ENCODE data around the gene UBE2E3.
"Not testable (repeated sequence)": the region's sequence is repeated elsewhere in the genome, so short reads cannot be mapped to it uniquely, and the experiment has no call there.

The UBE2E3 gene

DNA sequence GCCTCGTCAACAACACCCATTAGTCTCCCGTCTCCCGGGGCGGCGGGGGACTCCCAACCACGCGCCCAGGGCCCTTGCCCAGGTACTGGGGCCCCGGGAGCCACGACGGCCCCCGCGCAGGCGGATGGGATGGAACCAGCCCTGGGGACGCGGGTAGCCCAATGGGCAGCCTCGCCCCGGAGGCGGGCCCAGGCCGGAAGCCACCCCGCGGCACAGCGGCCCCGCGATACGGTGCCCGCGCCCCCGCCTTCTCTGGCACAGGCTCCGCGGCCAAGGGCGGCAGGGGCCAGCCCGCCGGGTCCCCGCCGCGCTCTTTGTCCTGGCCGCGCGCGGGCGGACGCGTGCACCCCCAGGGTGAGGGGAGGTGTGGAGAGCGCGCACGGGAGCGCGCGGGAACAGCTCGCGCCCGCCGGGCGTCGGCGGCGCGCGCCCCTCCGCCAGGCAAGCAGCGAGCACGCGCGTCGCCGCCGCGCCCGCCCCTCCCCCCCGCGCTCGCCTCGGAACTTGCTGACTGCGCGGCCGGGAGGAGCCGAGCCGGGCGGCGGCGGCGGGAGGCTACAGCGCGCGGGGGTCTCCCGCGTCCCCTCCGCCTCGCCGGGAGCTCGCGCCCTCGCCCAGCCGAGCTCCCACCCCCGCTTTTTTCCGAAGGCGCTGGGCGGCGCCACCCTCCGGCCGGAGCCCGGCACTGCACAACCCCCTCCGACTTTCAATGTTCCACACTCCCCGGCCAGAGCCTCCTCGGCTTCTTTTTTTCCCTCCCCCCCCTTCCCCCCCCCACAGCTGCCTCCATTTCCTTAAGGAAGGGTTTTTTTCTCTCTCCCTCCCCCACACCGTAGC is at the start of gene UBE2E3:
Gene UBE2E3 (plus strand): TSS at position 500 of the 837 bp plus-strand sequence. CDS start 1,438 bp downstream, outside the sequence.
- peak; percentile 82 for DNase-seq

DNA sequence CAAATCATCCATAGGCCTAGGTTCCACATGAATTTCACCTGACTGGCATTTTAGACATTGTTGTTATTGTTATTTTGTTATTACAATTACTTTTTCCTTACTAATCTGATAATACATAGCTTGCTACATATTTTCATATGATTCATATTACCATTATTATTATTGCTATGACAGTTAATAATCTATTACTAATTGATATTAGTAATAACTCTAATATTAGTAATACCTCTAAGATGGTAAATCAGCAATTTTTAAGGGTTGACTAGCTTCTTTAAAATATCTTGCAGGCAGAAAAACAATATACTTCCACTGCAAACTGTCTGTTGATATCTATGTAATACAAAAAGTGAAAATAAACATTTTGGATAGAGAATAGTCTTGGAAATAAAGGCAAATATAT is 48.6 kb upstream of the UBE2E3 start:
- no peak for DNase-seq

DNA sequence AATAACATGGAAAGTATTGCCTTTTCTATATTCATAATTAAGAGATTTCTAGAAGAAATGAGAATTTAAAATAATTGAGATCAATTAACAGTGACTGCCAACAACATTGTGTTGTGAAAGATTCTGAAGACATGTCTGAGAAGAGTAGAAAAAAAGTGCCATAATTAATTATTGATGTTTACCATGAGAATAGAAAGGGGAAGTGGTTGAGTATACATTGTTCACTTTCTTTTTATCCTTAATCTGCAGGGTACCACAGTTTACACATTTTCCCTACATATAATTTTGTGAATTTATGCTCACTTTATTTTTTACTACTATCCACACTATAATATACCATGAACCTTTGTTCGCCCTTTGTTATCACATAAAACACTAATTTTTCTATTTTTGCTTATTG is 47.1 kb upstream of the UBE2E3 start:
- DNase-seq, result no peak

DNA sequence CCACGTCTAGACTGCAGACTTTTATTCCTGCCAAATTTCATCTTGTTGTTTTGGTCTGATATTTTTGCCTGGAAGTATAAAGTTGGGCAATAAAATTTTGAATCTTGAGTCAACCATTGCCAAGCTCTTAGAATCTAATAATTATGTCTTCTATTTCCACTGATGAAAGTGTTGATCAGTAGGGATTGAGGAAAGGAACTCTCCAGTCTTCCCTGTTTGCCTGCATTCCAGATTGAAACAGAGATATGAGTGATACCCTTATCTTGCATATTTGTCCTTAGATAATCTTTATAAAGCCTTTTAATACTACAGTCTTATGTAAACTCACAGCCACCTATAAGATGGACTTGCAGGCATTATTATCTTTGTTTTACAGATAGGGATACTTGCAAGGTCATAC is 45.5 kb upstream of the UBE2E3 start:
- no peak for DNase-seq

DNA sequence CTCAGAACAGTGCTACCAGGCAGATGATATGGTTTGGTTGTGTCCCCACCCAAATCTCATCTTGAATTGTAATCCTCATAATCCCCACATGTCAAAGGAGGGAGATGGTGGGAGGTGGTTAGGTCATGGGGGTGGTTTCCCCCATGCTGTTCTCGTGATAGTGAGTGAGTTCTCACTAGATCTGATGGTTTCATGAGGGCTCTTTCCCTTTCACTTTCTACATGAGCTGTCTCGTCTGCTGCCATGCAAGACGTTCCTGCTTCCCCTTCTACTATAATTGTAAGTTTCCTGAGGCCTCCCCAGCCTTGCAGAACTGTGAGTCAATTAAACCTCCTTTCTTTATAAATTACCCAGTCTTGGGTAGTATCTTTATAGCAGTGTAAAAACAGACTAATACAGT is 42.9 kb upstream of the UBE2E3 start:
- DNase-seq, result not testable (repeated sequence)

DNA sequence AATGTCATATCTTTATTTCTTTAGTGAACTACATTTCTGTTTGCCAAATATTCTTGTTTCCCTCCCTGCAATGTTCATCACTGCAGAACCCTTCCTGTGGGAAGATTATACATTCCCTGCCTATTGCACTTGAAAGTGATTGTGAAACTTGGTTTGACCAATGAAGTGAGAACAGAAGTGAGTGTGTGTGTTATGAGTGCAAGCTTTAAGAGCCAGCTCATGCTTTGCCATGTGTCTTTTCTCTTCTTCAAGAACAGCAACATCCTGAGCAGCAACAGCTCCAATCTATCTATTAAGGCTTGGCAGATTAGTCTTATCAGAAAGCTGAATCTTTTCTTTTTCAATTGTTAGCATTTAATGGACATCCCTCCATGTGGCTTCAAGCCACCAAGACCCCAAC is 42.0 kb upstream of the UBE2E3 start:
- no peak for DNase-seq

DNA sequence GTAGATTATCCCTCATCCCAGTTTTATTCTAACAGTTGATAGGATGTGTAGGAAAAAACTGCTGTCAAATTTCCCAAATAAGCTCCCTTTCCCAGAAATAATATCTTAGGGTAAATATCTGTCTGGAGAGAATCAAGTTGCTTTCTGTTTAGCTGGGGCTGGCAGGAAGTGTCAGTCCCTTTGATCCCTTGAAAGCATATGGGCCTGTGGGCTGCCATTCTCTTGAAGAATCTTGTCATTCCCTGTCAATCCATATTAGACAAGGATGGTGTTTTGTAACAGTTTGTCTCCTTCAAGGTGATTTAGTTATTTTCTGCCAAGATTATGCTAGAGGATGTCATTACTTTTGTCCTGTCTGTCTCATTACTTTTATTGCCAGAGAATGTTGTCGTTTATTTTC is 37.1 kb upstream of the UBE2E3 start:
- DNase-seq, result no peak

DNA sequence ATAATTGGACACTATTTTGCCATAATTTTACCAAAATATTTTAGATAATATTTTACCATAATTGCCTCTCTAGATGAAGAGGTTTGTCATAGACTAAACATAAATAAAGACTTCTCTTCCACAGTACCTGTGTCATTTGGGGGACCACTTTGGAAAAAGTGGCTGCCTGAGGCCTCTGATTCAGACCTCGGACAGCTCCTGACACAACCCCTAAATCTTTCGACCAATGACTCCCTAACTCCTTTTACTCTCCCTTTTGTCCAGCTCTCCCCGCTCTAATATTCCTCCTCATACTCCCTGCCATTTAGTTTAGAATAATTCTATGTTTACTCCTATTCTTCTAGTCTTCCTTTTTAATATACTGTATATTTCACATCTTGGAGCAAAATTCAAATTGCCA is 36.0 kb upstream of the UBE2E3 start:
- DNase-seq, result no peak

DNA sequence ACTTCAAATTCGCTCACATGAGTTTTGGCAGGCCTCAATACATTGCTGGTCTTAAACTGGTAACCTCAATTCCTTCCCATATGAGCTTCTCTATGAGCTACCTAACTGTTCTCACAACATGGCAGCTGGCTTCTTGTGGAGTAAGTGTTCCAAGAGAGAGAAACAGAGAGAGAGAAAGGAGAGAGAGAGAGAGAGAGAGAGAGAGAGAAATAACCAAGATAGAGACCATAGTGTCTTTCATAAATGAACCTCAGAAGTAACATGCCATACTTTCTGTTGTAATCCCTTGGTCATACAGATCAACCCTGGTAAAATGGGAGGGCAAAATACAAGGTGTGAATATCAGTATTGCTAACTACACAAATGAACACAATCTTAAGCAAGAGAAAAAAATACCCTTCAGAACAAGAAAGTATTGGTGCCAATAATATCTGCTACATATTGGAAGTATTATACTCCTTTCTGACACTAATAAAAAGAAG is 33.2 kb upstream of the UBE2E3 start:
- no peak for DNase-seq

DNA sequence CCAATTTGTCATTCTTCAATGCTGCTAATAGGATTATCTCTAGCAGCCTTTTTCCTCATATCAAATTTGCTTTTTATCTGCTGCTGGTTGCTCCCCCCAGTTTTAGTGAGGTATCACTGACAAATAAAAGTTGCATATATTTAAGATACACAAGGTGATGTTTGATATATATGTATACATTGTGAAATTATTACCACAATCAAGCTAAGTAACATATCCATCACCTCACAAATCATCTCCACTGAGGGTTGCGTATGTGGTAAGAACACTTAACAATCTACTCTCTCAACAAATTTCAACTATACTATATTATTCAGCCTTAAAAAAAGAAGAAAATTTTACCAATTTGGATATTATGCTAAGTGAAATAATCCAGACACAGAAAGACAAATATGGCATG is 30.5 kb upstream of the UBE2E3 start:
- DNase-seq, result no peak

DNA sequence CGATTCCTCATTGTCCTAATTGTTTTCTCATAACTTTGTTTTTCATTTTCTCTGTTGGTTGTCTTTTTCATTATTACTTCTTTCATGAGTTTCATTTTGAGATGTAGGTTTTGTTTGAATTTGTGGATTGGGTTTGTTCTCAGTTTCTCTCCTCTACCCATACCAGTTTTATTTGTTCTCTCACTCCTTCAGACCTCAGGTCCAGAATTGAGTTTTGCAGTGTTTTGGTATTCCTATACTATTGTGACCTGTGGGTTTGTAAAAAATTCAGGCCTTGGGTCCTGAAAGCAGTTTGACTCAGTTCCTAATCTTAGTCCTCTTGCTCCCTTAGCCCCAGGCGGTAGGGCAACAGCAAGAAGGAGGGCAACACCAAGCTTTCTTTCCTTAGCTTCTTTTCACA is 28.3 kb upstream of the UBE2E3 start:
- no peak for DNase-seq

DNA sequence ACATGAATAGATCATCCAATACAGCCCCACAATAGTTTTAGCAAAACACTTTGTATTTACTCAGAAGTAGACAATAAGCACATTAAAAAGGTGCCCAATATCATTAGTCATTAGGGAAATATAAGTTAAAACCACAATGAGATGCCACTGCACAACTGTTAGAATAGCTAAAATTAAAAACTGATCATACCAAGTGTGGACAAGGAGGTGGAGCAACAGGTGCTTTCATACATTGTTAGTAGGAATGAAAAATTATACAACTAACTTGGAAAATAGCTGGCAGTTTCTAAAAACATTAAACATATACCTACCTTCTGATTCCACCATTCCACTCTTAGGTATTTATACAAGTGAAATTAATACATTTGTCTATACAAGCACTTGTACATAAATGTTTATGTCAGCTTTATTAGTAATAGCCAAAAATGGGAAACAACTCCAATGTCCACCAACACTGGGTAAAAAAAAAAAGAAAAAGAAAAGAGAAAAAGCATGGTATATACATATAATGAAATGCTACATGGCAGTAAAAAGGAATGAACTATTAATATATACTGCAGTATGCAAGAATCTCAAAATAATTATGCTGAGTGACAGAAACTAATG is 27.6 kb upstream of the UBE2E3 start:
- no peak for DNase-seq

DNA sequence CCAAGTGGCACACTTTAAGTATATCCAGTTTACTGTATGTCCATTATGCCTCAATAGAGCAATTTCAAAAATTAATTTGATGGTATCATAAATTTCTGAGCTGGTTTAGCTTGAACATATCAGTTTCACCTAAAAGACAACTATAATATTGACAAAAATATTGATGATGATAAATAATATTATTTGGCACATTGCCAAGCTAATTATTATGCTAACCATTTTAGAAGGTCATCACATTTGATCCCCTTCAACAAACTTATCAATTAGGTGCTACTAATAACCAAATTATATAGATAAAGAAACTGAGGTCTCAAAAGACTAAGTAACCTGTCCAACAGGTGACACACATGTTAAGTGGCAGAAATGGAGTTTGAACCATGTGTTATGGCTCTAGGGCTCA is 26.9 kb upstream of the UBE2E3 start:
- DNase-seq, result no peak

DNA sequence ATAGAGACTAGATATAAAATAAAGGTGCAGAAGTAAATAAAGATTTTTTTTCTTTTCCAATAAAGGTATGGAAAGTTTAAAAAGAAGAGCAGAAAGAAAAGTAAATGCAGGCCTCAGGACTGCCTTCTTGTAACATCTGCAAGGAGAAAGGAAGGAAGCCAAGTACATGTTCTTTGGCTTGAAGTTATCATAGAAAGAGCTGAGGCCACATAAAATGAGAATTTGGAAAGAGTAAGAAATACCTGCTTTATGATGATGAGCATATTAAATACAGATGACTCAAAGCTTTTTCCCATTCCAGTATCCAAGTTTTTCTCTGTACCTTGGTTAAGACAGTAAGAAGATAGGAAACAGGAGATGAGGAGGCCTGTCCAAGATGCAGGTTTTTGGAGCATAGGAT is 25.3 kb upstream of the UBE2E3 start:
- no peak for DNase-seq

DNA sequence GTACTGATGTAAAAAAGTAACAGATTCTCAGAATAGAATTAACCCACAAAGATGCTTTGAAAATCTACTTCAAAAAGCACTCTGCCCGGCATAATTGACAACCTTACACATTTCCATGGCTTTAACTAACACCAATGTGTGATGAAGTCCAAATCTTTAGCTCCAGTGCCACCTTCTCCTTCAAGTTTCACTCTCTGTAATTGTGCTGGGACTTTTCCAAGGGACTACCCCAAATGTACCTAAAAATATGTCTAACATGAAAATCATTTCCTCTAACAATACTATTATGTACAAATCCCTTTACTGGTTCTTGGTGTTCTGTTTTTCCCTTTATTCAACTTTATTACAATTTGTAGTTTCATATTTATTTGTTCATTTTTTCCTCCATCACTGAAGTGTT is 20.6 kb upstream of the UBE2E3 start:
- DNase-seq, result no peak

DNA sequence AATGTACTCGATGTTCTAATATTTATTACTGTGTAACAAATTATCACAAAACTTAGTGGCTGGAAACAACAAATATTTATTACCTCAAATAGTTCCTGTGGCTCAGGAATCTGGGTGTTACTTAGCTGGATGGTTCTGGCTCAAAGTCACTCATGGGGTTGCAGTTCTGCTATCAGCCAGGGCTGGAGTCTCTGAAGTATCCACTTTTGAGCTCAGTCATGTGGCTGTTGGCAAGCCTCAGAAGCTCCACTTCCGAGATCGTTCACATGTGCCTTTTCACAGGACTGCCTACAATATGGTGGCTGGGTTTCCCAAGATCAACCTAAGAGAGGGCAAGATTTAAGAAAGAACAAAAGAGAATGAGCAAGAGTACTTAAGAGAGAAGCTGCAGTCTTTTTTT is 19.4 kb upstream of the UBE2E3 start:
- no peak for DNase-seq

DNA sequence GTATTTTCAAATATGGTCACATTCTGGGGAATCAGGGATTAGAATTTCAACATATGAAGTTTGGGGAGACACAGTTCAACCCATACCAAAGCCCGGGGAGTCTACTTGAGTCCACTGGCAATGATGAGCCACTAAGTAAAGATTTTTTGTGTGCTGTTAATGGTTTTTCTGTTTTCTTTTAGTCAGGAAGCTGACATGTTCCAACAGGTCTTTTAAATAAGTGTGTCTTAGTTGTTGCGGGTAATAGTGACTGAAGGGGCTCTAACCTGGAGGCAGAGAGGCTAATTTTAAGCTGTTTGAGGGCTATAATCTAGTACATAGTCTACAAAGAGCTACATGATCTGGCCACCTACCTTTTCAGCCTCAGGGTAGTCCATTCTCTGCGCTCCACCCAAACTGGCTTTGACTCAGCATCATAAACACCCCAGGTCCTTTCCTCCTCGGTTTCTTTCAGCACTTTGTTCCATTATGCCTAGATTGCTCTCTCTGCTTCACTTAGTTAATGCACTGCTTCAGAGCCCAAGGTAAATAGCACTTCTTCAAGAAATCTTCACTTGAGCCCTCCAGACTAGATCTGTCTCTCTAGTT is 17.6 kb upstream of the UBE2E3 start:
- no peak for DNase-seq

DNA sequence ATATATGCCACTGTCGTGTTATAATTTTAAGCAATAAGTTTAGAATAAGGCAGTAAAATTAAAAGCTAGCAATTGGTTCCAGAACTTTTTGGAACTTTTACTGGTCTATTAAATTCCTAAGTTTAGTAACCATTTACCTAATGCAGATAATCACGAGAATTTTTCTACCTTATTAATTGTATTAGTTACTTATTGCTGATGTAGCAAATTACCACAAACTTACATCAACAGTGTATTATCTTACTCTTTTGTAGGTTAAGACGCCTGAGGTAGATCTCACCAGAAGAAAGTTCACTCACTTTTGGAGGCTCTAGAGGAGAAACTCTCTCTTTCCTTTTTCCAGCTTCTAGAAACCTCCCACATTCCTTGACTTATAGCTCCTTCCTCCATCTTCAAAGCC is 14.0 kb upstream of the UBE2E3 start:
- DNase-seq, result no peak

DNA sequence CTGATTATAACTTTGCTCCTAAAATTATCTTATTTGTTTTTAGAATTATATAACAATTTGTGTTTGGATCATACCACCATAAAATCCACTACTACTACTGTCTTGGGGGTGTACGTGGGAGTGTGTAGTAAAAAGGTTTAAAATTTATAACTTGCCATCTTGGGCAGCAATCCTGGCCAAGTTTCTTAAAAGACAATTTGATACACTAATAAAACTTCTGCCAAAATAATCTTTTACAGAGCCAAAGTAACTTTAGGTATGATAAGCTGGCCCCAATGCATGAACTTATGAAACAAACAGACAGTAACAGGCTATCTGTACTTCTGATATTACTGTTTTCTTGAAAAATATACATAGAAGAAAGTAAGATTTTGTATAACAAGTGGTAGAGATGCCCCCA is 11.3 kb upstream of the UBE2E3 start:
- no peak for DNase-seq

DNA sequence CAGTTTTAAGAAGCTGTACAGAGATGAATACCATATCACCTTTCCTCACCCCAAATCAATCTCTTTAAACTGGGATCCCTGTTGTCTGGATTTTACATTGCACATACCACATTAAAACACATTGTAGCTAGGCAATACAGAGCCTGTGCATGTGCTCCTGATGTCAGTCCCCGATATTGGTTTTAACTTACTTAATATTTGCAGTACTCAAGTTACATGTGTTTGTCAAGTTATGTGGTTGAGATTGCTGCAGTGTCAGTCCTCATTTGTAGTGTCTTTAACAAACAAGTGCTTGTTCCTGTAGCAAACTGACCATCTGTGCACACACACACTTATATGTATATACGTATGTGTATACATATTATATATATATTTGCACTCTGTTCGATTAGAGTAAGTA is 10.4 kb upstream of the UBE2E3 start:
- no peak for DNase-seq

DNA sequence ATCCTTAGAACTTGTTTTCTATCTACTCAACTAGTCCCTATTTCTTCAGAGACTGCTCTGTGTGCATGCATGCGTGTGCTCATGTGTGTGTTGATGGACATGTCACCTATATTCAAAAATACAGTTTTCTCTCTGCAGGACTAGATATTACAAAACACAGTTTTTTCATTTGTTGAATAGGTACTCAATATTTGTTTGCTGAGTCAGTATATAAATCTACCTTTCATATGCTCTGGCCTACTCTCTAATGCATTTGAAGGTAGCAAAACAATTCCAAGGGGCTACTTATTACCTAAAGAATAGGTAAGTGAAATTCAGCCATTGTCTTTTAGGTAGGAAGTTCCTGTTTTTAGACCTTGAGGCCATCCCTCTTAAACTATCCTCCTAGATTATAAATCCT is 8.6 kb upstream of the UBE2E3 start:
- no peak for DNase-seq

DNA sequence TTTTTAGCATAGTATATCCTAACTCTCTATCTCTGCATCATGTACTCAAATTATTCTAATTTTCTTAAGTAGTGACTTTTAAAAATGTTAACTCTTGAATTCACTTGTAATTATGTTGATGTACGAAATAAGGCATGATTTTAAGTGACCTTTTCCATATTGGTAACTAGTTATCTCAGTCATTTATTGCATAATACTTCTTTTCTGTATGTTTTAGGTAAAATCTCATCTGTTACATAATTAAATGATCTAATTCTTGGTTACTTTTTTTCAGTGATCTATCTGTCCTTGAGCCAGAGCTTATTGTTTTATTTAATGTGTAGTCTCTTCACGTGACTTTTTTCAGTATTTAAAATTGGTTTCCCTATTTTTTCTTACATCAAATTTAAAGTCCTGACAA is 4.8 kb upstream of the UBE2E3 start:
- DNase-seq, result no peak

DNA sequence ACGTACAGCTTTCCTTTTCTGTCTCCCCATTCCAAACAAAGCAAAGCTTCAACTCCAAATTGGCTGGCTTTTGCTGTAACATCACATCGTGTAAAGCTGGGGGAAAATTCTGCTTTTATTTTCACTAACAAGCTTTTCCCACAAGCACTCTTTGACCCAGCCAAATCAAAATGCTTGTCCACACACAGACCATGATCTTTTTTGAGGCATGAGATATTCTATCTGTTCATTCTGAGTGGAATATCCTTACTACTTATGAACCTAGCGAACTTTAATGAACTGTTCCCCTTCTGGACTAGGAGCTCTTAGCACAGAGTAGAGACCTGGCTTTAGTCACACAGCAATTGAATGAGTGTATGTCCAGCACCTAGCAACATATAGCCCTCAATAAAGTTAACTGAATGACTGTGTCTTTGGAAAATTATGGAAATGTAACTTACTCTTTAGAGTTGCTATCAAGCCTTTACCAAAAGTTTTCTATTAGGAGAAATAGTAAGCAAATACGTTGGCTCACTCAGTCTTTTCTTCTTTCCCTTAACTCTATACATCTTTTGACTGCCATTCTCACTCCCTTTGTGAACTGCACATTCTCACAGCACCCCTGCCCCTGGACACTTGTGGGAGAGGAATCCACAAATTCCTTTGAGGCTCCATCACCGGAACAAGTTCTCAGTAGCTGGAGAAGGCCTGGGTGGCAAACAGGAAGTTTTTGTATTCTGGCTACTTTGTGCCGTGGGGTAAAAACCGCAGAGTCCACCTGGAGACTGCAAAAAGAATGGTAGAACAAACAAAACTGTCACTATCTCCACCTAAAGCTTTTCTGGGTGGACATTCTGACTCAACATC is 1.3 kb upstream of the UBE2E3 start:
- no peak for DNase-seq

All from stimulated activated CD8-positive, alpha-beta memory T cell treated with anti-CD3 and anti-CD28 coated beads, Interleukin-4, amount 100 ng/mL, for 48 hours (primary cell).